A549 (cell line): ENCODE results near the gene RAPGEF5. TPM values are rescaled to one million over a fixed set of nuclear protein-coding genes. Genes with fewer than 3 reads are reported as not detected.

Experiments
- ATAC-seq, 2 experiments: fragments of 200-7000 bp in 1 of 2; fragments of >200 bp in 1 of 2; cut with Nextera tagmentation in 1 of 2; cut with Tn5 transposase in 1 of 2; 3 replicates each; pipeline versions ENCODE4 v1.8.0 to v1.9.1; 2018 to 2020; ENCODE audit warnings: mild to moderate bottlenecking in 1 of 2, moderate library complexity in 1 of 2
- CTCF ChIA-PET: fragments of 300-600 bp; sonication (Branson Sonifier 250); formaldehyde crosslinking; extraction: SDS; loops from one replicate; lab custom pipeline; 2021; ENCODE audit warnings: antibody characterized with exemption, inconsistent platforms; lab: Yijun Ruan, JAX
- POLR2A ChIA-PET: fragments of 350-600 bp; formaldehyde crosslinking; extraction: SDS; loops from one replicate; lab custom pipeline; 2021; ENCODE audit warnings: antibody characterized with exemption, inconsistent platforms; lab: Yijun Ruan, JAX
- DNase-seq, 2 experiments: peaks; one replicate each; pipeline versions ENCODE4 v3.0.0 to v3.0.0-alpha.2; 2011 to 2016; ENCODE audit warnings: low read depth in 1 of 2, low spot score in 1 of 2
- FAIRE-seq: peaks from 2 replicates; lab custom pipeline; 2011; peaks lifted over from hg19 to GRCh38; lab: Jason Lieb, UNC
- H3K27ac ChIP-seq, 2 experiments: fragments of >200 bp; sonication (Bioruptor Twin); formaldehyde crosslinking; 3 replicates each; pipeline ENCODE4 v1.5.1; 2016 to 2017
- H3K4me1 ChIP-seq: fragments of >200 bp; sonication (Bioruptor Twin); formaldehyde crosslinking; 3 replicates; pipeline ENCODE4 v1.6.1; 2016
- H3K4me2 ChIP-seq: fragments of >200 bp; sonication (Bioruptor Twin); formaldehyde crosslinking; 3 replicates; pipeline ENCODE4 v1.6.1; 2016
- H3K4me3 ChIP-seq: fragments of >200 bp; sonication (Bioruptor Twin); formaldehyde crosslinking; 3 replicates; pipeline ENCODE4 v1.5.1; 2016
- H3K9me3 ChIP-seq: fragments of >200 bp; sonication (Bioruptor Twin); formaldehyde crosslinking; 3 replicates; pipeline ENCODE4 v1.6.1; 2016
- CBX8 ChIP-seq: fragments of 200-600 bp; sonication (generic); IDR thresholded peaks from 2 replicates; pipeline ENCODE4 v1.6.1; 2016
- CEBPB ChIP-seq, 2 experiments: fragments of >200 bp in 1 of 2; sonication (Bioruptor Twin) in 1 of 2; formaldehyde crosslinking in 1 of 2; IDR thresholded peaks; 2 replicates each; pipeline ENCODE4 v1.6.1; 2012 to 2016
- EHMT2 ChIP-seq: fragments of 200-600 bp; sonication (generic); IDR thresholded peaks from 2 replicates; pipeline ENCODE4 v1.6.1; 2016; ENCODE audit warnings: antibody characterized with exemption, low read depth, mild to moderate bottlenecking, moderate library complexity
- ESRRA ChIP-seq: fragments of 150-350 bp; IDR thresholded peaks from 2 replicates; pipeline ENCODE4 v1.6.1; 2014; ENCODE audit warnings: mild to moderate bottlenecking, low read length, borderline replicate concordance
- GATA3 ChIP-seq: IDR thresholded peaks from 2 replicates; pipeline ENCODE4 v1.6.1; 2012; ENCODE audit warnings: borderline replicate concordance
- HMGXB4 ChIP-seq: fragments of 250-450 bp; sonication (Bioruptor Pico); IDR thresholded peaks from 2 replicates; pipeline ENCODE4 v1.5.0; 2021; ENCODE audit warnings: mild to moderate bottlenecking, moderate library complexity, borderline replicate concordance
- HOXA7 ChIP-seq: fragments of 250-450 bp; sonication (Bioruptor Pico); IDR thresholded peaks from 2 replicates; pipeline ENCODE4 v1.5.0; 2020; ENCODE audit warnings: mild to moderate bottlenecking, moderate library complexity
- JUN ChIP-seq, 2 experiments: fragments of >200 bp; sonication (Bioruptor Twin); formaldehyde crosslinking; IDR thresholded peaks; 2 replicates in 1 of 2; 3 replicates in 1 of 2; pipeline ENCODE4 v1.6.1; 2016 to 2017
- JUNB ChIP-seq: fragments of >200 bp; sonication (Bioruptor Twin); formaldehyde crosslinking; IDR thresholded peaks from 2 replicates; pipeline ENCODE4 v1.6.1; 2016
- KDM5A ChIP-seq: fragments of 200-600 bp; sonication (generic); IDR thresholded peaks from 2 replicates; pipeline ENCODE4 v1.6.1; 2016; ENCODE audit warnings: antibody characterized with exemption, mild to moderate bottlenecking
- MAFK ChIP-seq: fragments of 450-650 bp; IDR thresholded peaks from 2 replicates; pipeline ENCODE4 v1.6.1; 2014; ENCODE audit not compliant: partially characterized antibody
- MAX ChIP-seq: IDR thresholded peaks from 2 replicates; pipeline ENCODE4 v1.6.1; 2012
- MYC ChIP-seq: IDR thresholded peaks from 2 replicates; pipeline ENCODE4 v1.6.1; 2012; ENCODE audit warnings: mild to moderate bottlenecking, inconsistent platforms, low read length, improper control_type of control experiment, borderline replicate concordance
- PHF8 ChIP-seq: fragments of 200-600 bp; sonication (generic); IDR thresholded peaks from 2 replicates; pipeline ENCODE4 v1.6.1; 2016; ENCODE audit warnings: low read depth, mild to moderate bottlenecking, antibody characterized with exemption, moderate library complexity, borderline replicate concordance
- POLR2AphosphoS2 ChIP-seq: conservative IDR thresholded peaks from 2 replicates; pipeline ENCODE4 v1.6.1; 2012; ENCODE audit warnings: low read length, improper control_type of control experiment, inconsistent platforms
- RCOR1 ChIP-seq: fragments of 150-350 bp; IDR thresholded peaks from 2 replicates; pipeline ENCODE4 v1.6.1; 2014; ENCODE audit warnings: antibody characterized with exemption, low read length, low read depth
- REST ChIP-seq: fragments of 200-600 bp; sonication (generic); IDR thresholded peaks from 2 replicates; pipeline ENCODE4 v1.6.1; 2016; ENCODE audit warnings: antibody characterized with exemption, mild to moderate bottlenecking, moderate library complexity
- RFX5 ChIP-seq: fragments of 450-650 bp; IDR thresholded peaks from 2 replicates; pipeline ENCODE4 v1.7.1; 2014; ENCODE audit warnings: antibody characterized with exemption, mild to moderate bottlenecking, moderate library complexity
- ZC3H11A ChIP-seq: fragments of 450-650 bp; IDR thresholded peaks from 2 replicates; pipeline ENCODE4 v1.6.1; 2014; ENCODE audit warnings: antibody characterized with exemption, mild to moderate bottlenecking
- ZNF302 ChIP-seq: fragments of 250-450 bp; sonication (Bioruptor Pico); IDR thresholded peaks from 2 replicates; pipeline ENCODE4 v1.9.0; 2021; ENCODE audit warnings: inconsistent platforms, mild to moderate bottlenecking, moderate library complexity
- WGBS: methylation state at CpG from one replicate; pipeline ENCODE4 v1.1.6; 2017; ENCODE audit errors: missing lambda C conversion rate; 5-methylcytosine and 5-hydroxymethylcytosine counted together
- polyA plus RNA-seq, 4 experiments: library from polyadenylated mRNA; depleted of rRNA in 3 of 4; stranded (reverse); fragments of >200 nt; fragmentation: RNase III in 1 of 4; extraction: RNeasy Plus Mini Kit Qiagen cat#74134 plus additional on column Dnase treatment in 1 of 4; gene quantifications; 2 replicates in 3 of 4; 3 replicates in 1 of 4; pipeline ENCODE4 v1.2.3, GENCODE V29; 2011 to 2017
- TF ChIP-seq, protein P1 (sequence below): fragments of 150-350 bp; IDR thresholded peaks from 2 replicates; pipeline ENCODE4 v1.6.1; 2014; ENCODE audit warnings: low read depth, mild to moderate bottlenecking, low read length
- TF ChIP-seq, protein P2 (sequence below): fragments of 450-650 bp; IDR thresholded peaks from 2 replicates; pipeline ENCODE4 v1.6.1; 2014; ENCODE audit warnings: antibody characterized with exemption
- TF ChIP-seq, protein P3 (sequence below): fragments of >200 bp; sonication (Bioruptor Twin); formaldehyde crosslinking; IDR thresholded peaks from 3 replicates; pipeline ENCODE4 v1.5.1; 2016

Gene RAPGEF5
- polyA plus RNA-seq, 2 of the 4 experiments (the other 2 are of a cell fraction) = 0.03 to 0.14 TPM

GRCh38 chr7:22361795-22362194 lies 4.8 kb upstream of the RAPGEF5 start (continued):
- TF ChIP-seq JUNB = no peak
- no peak for TF ChIP-seq HMGXB4 (CRISPR knock-in tag)
- no peak for TF ChIP-seq HOXA7 (CRISPR knock-in tag)
- no peak for TF ChIP-seq POLR2AphosphoS2
- no peak for TF ChIP-seq ZC3H11A
- TF ChIP-seq ZNF302 (CRISPR knock-in tag) = no peak
- TF ChIP-seq, protein P1, sequence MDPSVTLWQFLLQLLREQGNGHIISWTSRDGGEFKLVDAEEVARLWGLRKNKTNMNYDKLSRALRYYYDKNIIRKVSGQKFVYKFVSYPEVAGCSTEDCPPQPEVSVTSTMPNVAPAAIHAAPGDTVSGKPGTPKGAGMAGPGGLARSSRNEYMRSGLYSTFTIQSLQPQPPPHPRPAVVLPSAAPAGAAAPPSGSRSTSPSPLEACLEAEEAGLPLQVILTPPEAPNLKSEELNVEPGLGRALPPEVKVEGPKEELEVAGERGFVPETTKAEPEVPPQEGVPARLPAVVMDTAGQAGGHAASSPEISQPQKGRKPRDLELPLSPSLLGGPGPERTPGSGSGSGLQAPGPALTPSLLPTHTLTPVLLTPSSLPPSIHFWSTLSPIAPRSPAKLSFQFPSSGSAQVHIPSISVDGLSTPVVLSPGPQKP = no peak

- TF ChIP-seq RFX5 (no peak), CEBPB (IDR thresholded peaks at IDR 0.05) (no peak), GATA3 (no peak), CBX8 (no peak), ESRRA (no peak), MAFK (no peak), JUN (IDR thresholded peaks at IDR 0.05) (no peak), MYC (no peak), HOXA7 (CRISPR knock-in tag) (no peak)
- TF ChIP-seq, all 56 proteins: peak for 0
- Histone ChIP-seq H3K9me3 (no peaks in the 10 kb centered on the region), H3K4me3 (no peak overlapping the region), H3K4me1 (peaks cover 10% of the 10 kb centered on the region; the same call in 1 of the 3 replicates), H3K4me2 (no peak overlapping the region), H3K27ac (no peak overlapping the region)
- ChIA-PET CTCF (no interaction called here), POLR2A (no interaction called here)
- no peak for DNase-seq
- FAIRE-seq = no peak
- no peak for ATAC-seq
- WGBS = 33% methylated on average over 6 of the region's 6 CpGs
Observed at GRCh38 chr7:22361320-22361719, 4.4 kb upstream of the RAPGEF5 start.

GRCh38 chr7:22358820-22359697 lies 2.1 kb upstream of the RAPGEF5 start:
- peaks cover 10% of the 10 kb centered on the region; the same call in 1 of the 3 replicates for H3K4me1 ChIP-seq
- H3K4me2 ChIP-seq = no peak overlapping the region
- ChIA-PET POLR2A (no interaction called here), CTCF (no interaction called here)
- no peak for DNase-seq
- no peak overlapping the region for H3K27ac ChIP-seq
- no peak for ATAC-seq
- 46% methylated on average over 8 of the region's 8 CpGs for WGBS
- no peaks in the 10 kb centered on the region for H3K9me3 ChIP-seq
- H3K4me3 ChIP-seq = no peak overlapping the region
- TF ChIP-seq MAX (no peak), KDM5A (no peak), RCOR1 (no peak), ESRRA (no peak), CBX8 (no peak), EHMT2 (no peak), HOXA7 (CRISPR knock-in tag) (no peak), PHF8 (no peak), GATA3 (no peak), REST (no peak), JUNB (no peak), ZC3H11A (no peak)
- TF ChIP-seq, protein P2, sequence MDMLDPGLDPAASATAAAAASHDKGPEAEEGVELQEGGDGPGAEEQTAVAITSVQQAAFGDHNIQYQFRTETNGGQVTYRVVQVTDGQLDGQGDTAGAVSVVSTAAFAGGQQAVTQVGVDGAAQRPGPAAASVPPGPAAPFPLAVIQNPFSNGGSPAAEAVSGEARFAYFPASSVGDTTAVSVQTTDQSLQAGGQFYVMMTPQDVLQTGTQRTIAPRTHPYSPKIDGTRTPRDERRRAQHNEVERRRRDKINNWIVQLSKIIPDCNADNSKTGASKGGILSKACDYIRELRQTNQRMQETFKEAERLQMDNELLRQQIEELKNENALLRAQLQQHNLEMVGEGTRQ = no peak
- TF ChIP-seq, protein P3, sequence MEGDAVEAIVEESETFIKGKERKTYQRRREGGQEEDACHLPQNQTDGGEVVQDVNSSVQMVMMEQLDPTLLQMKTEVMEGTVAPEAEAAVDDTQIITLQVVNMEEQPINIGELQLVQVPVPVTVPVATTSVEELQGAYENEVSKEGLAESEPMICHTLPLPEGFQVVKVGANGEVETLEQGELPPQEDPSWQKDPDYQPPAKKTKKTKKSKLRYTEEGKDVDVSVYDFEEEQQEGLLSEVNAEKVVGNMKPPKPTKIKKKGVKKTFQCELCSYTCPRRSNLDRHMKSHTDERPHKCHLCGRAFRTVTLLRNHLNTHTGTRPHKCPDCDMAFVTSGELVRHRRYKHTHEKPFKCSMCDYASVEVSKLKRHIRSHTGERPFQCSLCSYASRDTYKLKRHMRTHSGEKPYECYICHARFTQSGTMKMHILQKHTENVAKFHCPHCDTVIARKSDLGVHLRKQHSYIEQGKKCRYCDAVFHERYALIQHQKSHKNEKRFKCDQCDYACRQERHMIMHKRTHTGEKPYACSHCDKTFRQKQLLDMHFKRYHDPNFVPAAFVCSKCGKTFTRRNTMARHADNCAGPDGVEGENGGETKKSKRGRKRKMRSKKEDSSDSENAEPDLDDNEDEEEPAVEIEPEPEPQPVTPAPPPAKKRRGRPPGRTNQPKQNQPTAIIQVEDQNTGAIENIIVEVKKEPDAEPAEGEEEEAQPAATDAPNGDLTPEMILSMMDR = no peak
- no peak for FAIRE-seq
